Adrenal gland (tissue), 12 donors: ENCODE data around the gene CNOT11. TPM values are rescaled to one million over a fixed set of nuclear protein-coding genes. Genes with fewer than 3 reads are reported as not detected.

Source experiments
- DNase-seq, 7 donors: peaks; one replicate each; pipeline ENCODE4 v3.0.0-alpha.2; 2019 to 2020
- H3K27ac ChIP-seq, 5 donors: fragments of 200-600 bp; sonication (generic) in 4 of 5; 1 replicate in 3 of 5; 2 replicates in 2 of 5; pipeline versions ENCODE4 v1.5.1 to v1.8.0; 2016 to 2020; ENCODE audit warnings: mild to moderate bottlenecking in 1 of 5
- H3K27me3 ChIP-seq: fragments of 200-600 bp; 2 replicates; pipeline ENCODE4 v1.8.0; 2021
- H3K36me3 ChIP-seq, 2 donors: fragments of 200-600 bp; replicated peaks in 1 of 2; 1 replicate in 1 of 2; 2 replicates in 1 of 2; pipeline versions ENCODE4 v1.5.1 to v1.8.0; 2018 to 2022
- H3K4me1 ChIP-seq, 2 donors: fragments of 200-600 bp; replicated peaks in 1 of 2; 1 replicate in 1 of 2; 2 replicates in 1 of 2; pipeline versions ENCODE4 v1.5.1 to v1.8.0; 2018 to 2021
- H3K4me3 ChIP-seq, 4 donors: fragments of 200-600 bp; sonication (generic) in 3 of 4; one replicate each; pipeline ENCODE4 v1.5.1; 2016 to 2018
- H3K9me3 ChIP-seq, 3 donors: fragments of 200-600 bp; sonication (generic) in 1 of 3; replicated peaks in 1 of 3; 1 replicate in 2 of 3; 2 replicates in 1 of 3; pipeline versions ENCODE4 v1.5.1 to v1.8.0; 2016 to 2021
- POLR2A ChIP-seq, 2 donors: fragments of 450-650 bp; IDR thresholded peaks; one replicate each; pipeline ENCODE4 v1.6.1; 2017; ENCODE audit warnings: antibody characterized with exemption in 2 of 2, mild to moderate bottlenecking in 2 of 2, moderate library complexity in 1 of 2
- WGBS, 4 donors: extraction: QIAGEN DNeasy Blood & Tissue Kit in 2 of 4; methylation state at CpG; one replicate each; pipeline versions ENCODE4 v1.1.5 to v1.1.7; 2013 to 2017; 5-methylcytosine and 5-hydroxymethylcytosine counted together
- intact Hi-C, 2 donors: fragments of 100-400 bp; cut with DNase I; formaldehyde crosslinking; loops; one replicate each; pipeline versions ENCODE4 v1.14.1 to v1.15.0; 2022 to 2023
- polyA plus RNA-seq, 3 donors: library from polyadenylated mRNA; stranded (reverse); fragments of 200-250 nt in 2 of 3; fragments of 350-450 nt in 1 of 3; fragmentation: Illumina TruSeq in 1 of 3; extraction: RNeasy Lipid Tissue Mini Kit (QIAGEN cat#74804) in 1 of 3; gene quantifications; one replicate each; pipeline ENCODE4 v1.2.3, GENCODE V29; 2013 to 2014
- total RNA-seq, 9 donors: library from RNA; depleted of rRNA in 4 of 9; stranded (reverse); fragments of >200 nt in 4 of 9; fragments of 120-200 nt in 1 of 9; fragmentation: NEBNext Ultra II Directional in 1 of 9; extraction: Animal tissue kit (Norgen Biotek cat#: 25700) in 1 of 9; gene quantifications; one replicate each; pipeline versions ENCODE4 v1.1.0 to v1.2.4, GENCODE V29; 2013 to 2023
- TF ChIP-seq, protein P1 (sequence below), 6 experiments: fragments of 450-650 bp in 4 of 6; fragments of 200-600 bp in 2 of 6; sonication (generic) in 1 of 6; IDR thresholded peaks; 1 replicate in 5 of 6; 2 replicates in 1 of 6; pipeline versions ENCODE4 v1.5.1 to v1.8.0; 2016 to 2021; ENCODE audit warnings: antibody characterized with exemption in 6 of 6, mild to moderate bottlenecking in 2 of 6, moderate library complexity in 1 of 6
- donor health status: healthy with polysubstance abuse.
- donor health status: Bipolar disorder and iron deficiency.
- donor health status: DM: yes; HTN: yes; CAD: no.
- donor health status: DM: no; HTN: no; CAD: no.
- donor health status: DM: no; HTN: no; CAD: no.
- donor health status: DM: yes; HTN: yes; CAD: no.

CNOT11 gene
- total and polyA plus RNA-seq, 12 donors: 9.5 to 67.3 (median 32.6) TPM

DNA sequence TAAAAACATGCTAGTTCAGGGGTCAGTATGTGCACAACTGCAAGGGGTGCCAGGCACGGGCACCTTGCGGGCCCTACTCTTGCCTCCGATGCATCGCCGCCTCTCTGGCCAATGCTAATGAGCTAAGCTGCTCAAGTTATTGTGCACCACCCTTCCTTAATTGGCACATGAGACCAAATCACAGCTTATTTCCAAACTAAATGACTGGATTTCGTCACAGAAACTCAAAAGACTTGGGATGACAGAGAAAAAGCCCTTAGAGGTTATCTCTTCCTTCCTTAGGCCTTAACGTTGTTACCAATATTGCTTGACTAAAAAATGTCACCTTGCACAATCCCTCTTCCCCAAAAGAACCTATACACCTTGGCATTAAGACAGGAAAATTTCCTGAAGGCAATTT, 48.1 kb downstream of the CNOT11 start:
- Histone ChIP-seq H3K4me3 (peak overlapping the region in 1 of 4 donors; percentile 2), H3K4me1 (peaks cover 11 to 67% of the 10 kb centered on the region in 2 donors), H3K27me3 (no peaks in the 10 kb centered on the region), H3K9me3 (no peaks in the 10 kb centered on the region), H3K27ac (no peak overlapping the region), H3K36me3 (peaks cover 0 to 10% of the 10 kb centered on the region in 2 donors)
- TF ChIP-seq, protein P1, sequence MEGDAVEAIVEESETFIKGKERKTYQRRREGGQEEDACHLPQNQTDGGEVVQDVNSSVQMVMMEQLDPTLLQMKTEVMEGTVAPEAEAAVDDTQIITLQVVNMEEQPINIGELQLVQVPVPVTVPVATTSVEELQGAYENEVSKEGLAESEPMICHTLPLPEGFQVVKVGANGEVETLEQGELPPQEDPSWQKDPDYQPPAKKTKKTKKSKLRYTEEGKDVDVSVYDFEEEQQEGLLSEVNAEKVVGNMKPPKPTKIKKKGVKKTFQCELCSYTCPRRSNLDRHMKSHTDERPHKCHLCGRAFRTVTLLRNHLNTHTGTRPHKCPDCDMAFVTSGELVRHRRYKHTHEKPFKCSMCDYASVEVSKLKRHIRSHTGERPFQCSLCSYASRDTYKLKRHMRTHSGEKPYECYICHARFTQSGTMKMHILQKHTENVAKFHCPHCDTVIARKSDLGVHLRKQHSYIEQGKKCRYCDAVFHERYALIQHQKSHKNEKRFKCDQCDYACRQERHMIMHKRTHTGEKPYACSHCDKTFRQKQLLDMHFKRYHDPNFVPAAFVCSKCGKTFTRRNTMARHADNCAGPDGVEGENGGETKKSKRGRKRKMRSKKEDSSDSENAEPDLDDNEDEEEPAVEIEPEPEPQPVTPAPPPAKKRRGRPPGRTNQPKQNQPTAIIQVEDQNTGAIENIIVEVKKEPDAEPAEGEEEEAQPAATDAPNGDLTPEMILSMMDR (IDR thresholded peaks at IDR 0.05): no peak
- no peak for TF ChIP-seq POLR2A (IDR thresholded peaks at IDR 0.05)
- no peak for DNase-seq
- intact Hi-C loops: no loop called here
- WGBS, 4 donors: 71 to 85% (median 78%) methylated on average over 7 of the region's 7 CpGs

DNA sequence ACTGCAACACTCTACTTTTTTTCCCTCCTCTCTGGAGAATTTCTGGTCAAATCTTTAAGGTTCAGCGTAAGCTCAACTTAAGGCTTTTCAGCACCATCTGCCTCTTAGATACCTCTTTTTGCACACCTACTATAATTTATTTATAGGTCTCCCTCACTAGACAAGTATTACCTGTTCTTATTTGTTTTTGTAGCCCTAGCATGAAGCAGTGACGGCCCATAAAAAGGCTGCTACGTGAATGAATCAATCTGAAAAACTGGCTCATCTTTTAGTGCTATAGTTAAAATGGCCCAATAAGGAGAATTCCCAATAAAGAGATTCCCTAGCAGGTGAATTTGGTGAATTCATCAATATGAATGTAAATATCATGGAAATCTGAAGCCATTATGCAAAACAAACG, 49.3 kb downstream of the CNOT11 start:
- H3K36me3 ChIP-seq: peaks cover 0 to 10% of the 10 kb centered on the region in 2 donors
- H3K27me3 ChIP-seq: no peaks in the 10 kb centered on the region
- no peak overlapping the region for H3K4me3 ChIP-seq
- DNase-seq: no peak
- WGBS, 4 donors: 88 to 92% (median 91%) methylated on average over 4 of the region's 4 CpGs
- H3K27ac ChIP-seq: no peak overlapping the region
- TF ChIP-seq POLR2A (IDR thresholded peaks at IDR 0.05): no peak
- TF ChIP-seq, protein P1 (IDR thresholded peaks at IDR 0.05): no peak
- no peaks in the 10 kb centered on the region for H3K9me3 ChIP-seq
- intact Hi-C loops: no loop called here
- peaks cover 8 to 69% of the 10 kb centered on the region in 2 donors for H3K4me1 ChIP-seq

DNA sequence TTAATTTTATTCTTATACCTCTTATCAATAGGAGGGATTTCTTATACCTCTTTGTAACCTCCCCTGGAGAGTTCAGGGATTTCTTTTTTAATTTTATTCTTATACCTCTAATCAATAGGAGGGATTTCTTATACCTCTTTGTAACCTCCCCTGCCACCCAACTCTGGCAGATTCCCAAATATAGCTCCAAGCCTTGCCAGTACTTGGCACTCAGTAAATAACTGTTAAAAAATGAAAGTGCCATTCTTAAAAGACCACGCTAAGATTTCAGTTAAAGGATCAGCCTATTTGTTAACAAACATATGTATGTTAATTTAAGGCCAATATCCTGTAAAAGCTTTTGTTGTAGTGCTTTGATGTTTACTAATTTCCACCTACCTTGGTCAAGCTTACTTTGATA, 51.0 kb downstream of the CNOT11 start:
- H3K4me3 ChIP-seq: peak overlapping the region in 1 of 4 donors; percentile 95
- no peaks in the 10 kb centered on the region for H3K27me3 ChIP-seq
- WGBS, 4 donors: 84 to 96% (median 85%) methylated on average over 1 of the region's 1 CpG
- DNase-seq: no peak
- no peak overlapping the region for H3K27ac ChIP-seq
- H3K9me3 ChIP-seq: no peaks in the 10 kb centered on the region
- H3K36me3 ChIP-seq: peaks cover 0 to 10% of the 10 kb centered on the region in 2 donors
- TF ChIP-seq, protein P1 (IDR thresholded peaks at IDR 0.05): no peak
- no peak for TF ChIP-seq POLR2A (IDR thresholded peaks at IDR 0.05)
- peaks cover 13 to 76% of the 10 kb centered on the region in 2 donors for H3K4me1 ChIP-seq
- intact Hi-C loops: no loop called here

DNA sequence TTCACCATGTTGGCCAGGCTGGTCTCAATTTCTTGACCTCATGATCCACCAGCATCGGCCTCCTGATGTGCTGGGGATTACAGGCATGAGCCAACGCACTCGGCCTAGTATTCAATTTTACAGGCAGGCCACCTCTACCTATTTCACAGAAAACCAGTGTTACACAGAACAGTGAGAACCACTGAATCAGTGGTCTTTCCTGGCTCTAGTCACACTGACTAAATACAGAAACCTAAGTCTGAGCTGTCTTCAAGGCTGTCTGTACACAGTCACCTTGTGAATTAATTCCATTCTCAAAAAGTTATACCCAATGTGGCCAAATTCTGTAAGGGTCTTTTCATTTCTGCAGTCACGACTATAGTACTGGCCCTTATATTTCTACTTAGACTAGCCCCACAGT, 52.3 kb downstream of the CNOT11 start:
- Histone ChIP-seq H3K36me3 (peaks cover 0 to 10% of the 10 kb centered on the region in 2 donors), H3K27me3 (no peaks in the 10 kb centered on the region)

More for the DNA sequence above, 52.3 kb downstream of the CNOT11 start:
- WGBS, 4 donors: 80 to 89% (median 84%) methylated on average over 4 of the region's 4 CpGs
- TF ChIP-seq, protein P1 (IDR thresholded peaks at IDR 0.05): no peak
- no peak for TF ChIP-seq POLR2A (IDR thresholded peaks at IDR 0.05)
- intact Hi-C loops: no loop called here
- H3K9me3 ChIP-seq: no peaks in the 10 kb centered on the region
- H3K4me1 ChIP-seq: peaks cover 13 to 70% of the 10 kb centered on the region in 2 donors
- H3K27ac ChIP-seq: peak overlapping the region in 2 of 5 donors; percentile 28 to 96
- H3K4me3 ChIP-seq: peak overlapping the region in 1 of 4 donors; percentile 95
- no peak for DNase-seq
